IMR-90 (cell line): ENCODE measurements around the gene MRPL20. TPM values are rescaled to one million over a fixed set of nuclear protein-coding genes. Genes with fewer than 3 reads are reported as not detected.

Experiments used
- ATAC-seq: fragments of 200-7000 bp; cut with Tn5 transposase; 2 replicates; pipeline ENCODE4 v1.9.1; 2020; ENCODE audit warnings: low read depth, mild to moderate bottlenecking, moderate library complexity
- BruUV-seq: library from RNA; stranded (reverse); fragments of 400-500 nt; replicated peaks from 2 replicates; lab custom pipeline; 2021; lab: Mats Ljungman, UMichigan
- CTCF ChIA-PET: fragments of 300-600 bp; formaldehyde crosslinking; extraction: SDS; loops from one replicate; lab custom pipeline; 2021; ENCODE audit warnings: antibody characterized with exemption; lab: Yijun Ruan, JAX
- POLR2A ChIA-PET: fragments of 300-600 bp; sonication (Branson Sonifier 250); formaldehyde crosslinking; loops from one replicate; lab custom pipeline; 2022; ENCODE audit warnings: antibody characterized with exemption; ENCODE audit not compliant: unreplicated experiment; lab: Charles Lee
- DNase-seq: peaks from one replicate; pipeline ENCODE4 v3.0.0; 2013
- H2AFZ ChIP-seq: replicated peaks from 2 replicates; pipeline ENCODE3; 2013; ENCODE audit warnings: low read length, mild to moderate bottlenecking; ENCODE audit not compliant: poor library complexity
- H2AK5ac ChIP-seq: 2 replicates; pipeline ENCODE4 v1.6.1; 2013; ENCODE audit warnings: low read depth, low read length, inconsistent platforms
- H2AK9ac ChIP-seq: replicated peaks from 2 replicates; pipeline ENCODE3; 2013; ENCODE audit warnings: mild to moderate bottlenecking, low read depth, low read length, moderate library complexity; ENCODE audit not compliant: poor library complexity
- H2BK120ac ChIP-seq: 2 replicates; pipeline ENCODE4 v1.6.1; 2013; ENCODE audit warnings: low read depth, low read length, inconsistent platforms
- H2BK15ac ChIP-seq: 3 replicates; pipeline ENCODE4 v1.6.1; 2013; ENCODE audit warnings: low read depth, low read length, inconsistent platforms
- H2BK20ac ChIP-seq: 2 replicates; pipeline ENCODE4 v1.6.1; 2013; ENCODE audit warnings: low read depth, mild to moderate bottlenecking, inconsistent platforms, low read length, moderate library complexity
- H2BK5ac ChIP-seq: 2 replicates; pipeline ENCODE4 v1.6.1; 2013; ENCODE audit warnings: mild to moderate bottlenecking, low read depth, low read length, inconsistent platforms; ENCODE audit not compliant: poor library complexity, severe bottlenecking
- H3K14ac ChIP-seq: replicated peaks from 2 replicates; pipeline ENCODE4 v1.6.1; 2013; ENCODE audit warnings: low read depth, low read length, inconsistent platforms
- H3K18ac ChIP-seq: 2 replicates; pipeline ENCODE4 v1.6.1; 2013; ENCODE audit warnings: low read depth, low read length, control low read depth
- H3K23ac ChIP-seq: 2 replicates; pipeline ENCODE4 v1.6.1; 2013; ENCODE audit warnings: low read depth, low read length, inconsistent platforms
- H3K27ac ChIP-seq: 2 replicates; pipeline ENCODE4 v1.5.1; 2013; ENCODE audit warnings: mild to moderate bottlenecking, control low read depth, low read length; ENCODE audit not compliant: insufficient read depth
- H3K27me3 ChIP-seq: 2 replicates; pipeline ENCODE4 v1.6.1; 2013; ENCODE audit warnings: low read length; ENCODE audit not compliant: control insufficient read depth, insufficient read depth
- H3K36me3 ChIP-seq: 2 replicates; pipeline ENCODE4 v1.6.1; 2013; ENCODE audit warnings: low read length, mixed read lengths; ENCODE audit not compliant: control insufficient read depth, insufficient read depth
- H3K4ac ChIP-seq: 2 replicates; pipeline ENCODE4 v1.6.1; 2013; ENCODE audit warnings: low read depth, low read length, inconsistent platforms
- H3K4me1 ChIP-seq: 2 replicates; pipeline ENCODE4 v1.6.1; 2013; ENCODE audit warnings: low read length, mixed read lengths; ENCODE audit not compliant: control insufficient read depth, insufficient read depth
- H3K4me2 ChIP-seq: 2 replicates; pipeline ENCODE4 v1.6.1; 2013; ENCODE audit warnings: low read depth, mild to moderate bottlenecking, control low read depth, low read length, moderate library complexity
- H3K4me3 ChIP-seq: 2 replicates; pipeline ENCODE4 v1.5.1; 2013; ENCODE audit warnings: low read depth, mild to moderate bottlenecking, control low read depth, low read length, moderate library complexity; ENCODE audit not compliant: insufficient read depth
- H3K56ac ChIP-seq: 2 replicates; pipeline ENCODE4 v1.6.1; 2013; ENCODE audit warnings: low read length, inconsistent platforms; ENCODE audit not compliant: insufficient read depth; ENCODE audit errors: extremely low read depth
- H3K79me1 ChIP-seq, 2 experiments: 2 replicates each; pipeline ENCODE4 v1.6.1; 2013; ENCODE audit warnings: low read length in 2 of 2, inconsistent platforms in 1 of 2, low read depth in 1 of 2
- H3K9ac ChIP-seq: 2 replicates; pipeline ENCODE4 v1.6.1; 2013; ENCODE audit warnings: low read depth, low read length, control low read depth
- H3K9me1 ChIP-seq: 2 replicates; pipeline ENCODE4 v1.6.1; 2013; ENCODE audit warnings: low read length, inconsistent platforms; ENCODE audit not compliant: insufficient read depth
- H3K9me3 ChIP-seq: 2 replicates; pipeline ENCODE4 v1.6.1; 2013; ENCODE audit warnings: low read length; ENCODE audit not compliant: control insufficient read depth, insufficient read depth
- H4K20me1 ChIP-seq: 2 replicates; pipeline ENCODE4 v1.6.1; 2013; ENCODE audit warnings: low read length, inconsistent platforms; ENCODE audit not compliant: insufficient read depth
- H4K5ac ChIP-seq: 2 replicates; pipeline ENCODE4 v1.6.1; 2013; ENCODE audit warnings: mild to moderate bottlenecking, low read depth, low read length, control low read depth
- H4K8ac ChIP-seq, 2 experiments: 2 replicates each; pipeline ENCODE4 v1.6.1; 2013; ENCODE audit warnings: low read depth in 2 of 2, low read length in 2 of 2, control low read depth in 1 of 2, inconsistent platforms in 1 of 2
- H4K91ac ChIP-seq: 2 replicates; pipeline ENCODE4 v1.6.1; 2013; ENCODE audit warnings: low read depth, low read length, inconsistent platforms; ENCODE audit not compliant: insufficient read depth
- BHLHE40 ChIP-seq: fragments of 150-350 bp; IDR thresholded peaks from 2 replicates; pipeline ENCODE4 v1.6.1; 2016; ENCODE audit warnings: mild to moderate bottlenecking, low read depth, low read length
- CHD1 ChIP-seq: IDR thresholded peaks from 2 replicates; pipeline ENCODE4 v1.6.1; 2012; ENCODE audit warnings: low read depth, low read length, improper control_type of control experiment
- CTCF ChIP-seq: conservative IDR thresholded peaks from 2 replicates; pipeline ENCODE4 v1.5.1; 2012; ENCODE audit warnings: mild to moderate bottlenecking, low read depth, low read length, improper control_type of control experiment
- ELK1 ChIP-seq: fragments of 150-350 bp; IDR thresholded peaks from 2 replicates; pipeline ENCODE4 v1.6.1; 2016; ENCODE audit warnings: low read depth, mild to moderate bottlenecking, low read length, moderate library complexity, borderline replicate concordance
- FOS ChIP-seq: fragments of 150-350 bp; IDR thresholded peaks from 2 replicates; pipeline ENCODE4 v1.6.1; 2016; ENCODE audit warnings: low read depth, low read length
- MAFK ChIP-seq: IDR thresholded peaks from 2 replicates; pipeline ENCODE4 v1.6.1; 2012; ENCODE audit warnings: low read depth, low read length, improper control_type of control experiment
- MAZ ChIP-seq: IDR thresholded peaks from 2 replicates; pipeline ENCODE4 v1.6.1; 2012; ENCODE audit warnings: low read depth, mild to moderate bottlenecking, low read length, improper control_type of control experiment, moderate library complexity, borderline replicate concordance
- MXI1 ChIP-seq: IDR thresholded peaks from 2 replicates; pipeline ENCODE4 v1.6.1; 2012; ENCODE audit warnings: low read depth, mild to moderate bottlenecking, low read length, moderate library complexity, borderline replicate concordance
- NFE2L2 ChIP-seq: fragments of 150-350 bp; IDR thresholded peaks from 2 replicates; pipeline ENCODE4 v1.6.1; 2016; ENCODE audit warnings: low read depth, mild to moderate bottlenecking, low read length
- POLR2A ChIP-seq: IDR thresholded peaks from 2 replicates; pipeline ENCODE4 v1.6.1; 2012; ENCODE audit warnings: mild to moderate bottlenecking, low read depth, low read length
- RAD21 ChIP-seq: IDR thresholded peaks from 2 replicates; pipeline ENCODE4 v1.6.1; 2012; ENCODE audit warnings: low read length, improper control_type of control experiment
- RCOR1 ChIP-seq: IDR thresholded peaks from 2 replicates; pipeline ENCODE4 v1.6.1; 2012; ENCODE audit warnings: mild to moderate bottlenecking, low read length, improper control_type of control experiment; ENCODE audit not compliant: insufficient replicate concordance
- RFX5 ChIP-seq: IDR thresholded peaks from 2 replicates; pipeline ENCODE4 v1.8.0; 2012; ENCODE audit warnings: low read depth, mild to moderate bottlenecking, low read length, moderate library complexity
- SMC3 ChIP-seq: fragments of 150-350 bp; IDR thresholded peaks from 2 replicates; pipeline ENCODE4 v1.6.1; 2016; ENCODE audit warnings: low read depth, mild to moderate bottlenecking, antibody characterized with exemption, low read length, moderate library complexity
- WGBS, 2 experiments: methylation state at CpG; one replicate each; pipeline versions ENCODE4 v1.1.5 to v1.1.7; 2013; ENCODE audit warnings: missing lambda C conversion rate in 2 of 2; ENCODE audit not compliant: insufficient read length in 1 of 2; ENCODE audit errors: extremely low coverage in 2 of 2; 5-methylcytosine and 5-hydroxymethylcytosine counted together
- dilution Hi-C: fragments of 300-500 bp; cut with HindIII; formaldehyde crosslinking; loops from one replicate; pipeline ENCODE4 v1.14.3; 2018; ENCODE audit warnings: low sequenced_read_pairs; ENCODE audit not compliant: unreplicated experiment
- in situ Hi-C: fragments of 300-500 bp; cut with MboI; formaldehyde crosslinking; loops from 3 replicates; pipeline ENCODE4 v1.14.3; 2019; ENCODE audit warnings: low sequenced_read_pairs, inconsistent platforms, mixed read lengths
- intact Hi-C: fragments of 100-400 bp; cut with micrococcal nuclease; formaldehyde crosslinking; loops from 2 replicates; pipeline ENCODE4 v1.10.0; 2022
- polyA plus RNA-seq, 3 experiments: library from polyadenylated mRNA; depleted of rRNA; stranded (reverse); fragments of >200 nt; gene quantifications; 2 replicates each; pipeline ENCODE4 v1.2.3, GENCODE V29; 2012; ENCODE audit warnings: low replicate concordance in 1 of 3
- total RNA-seq: library from RNA; depleted of rRNA; stranded (reverse); fragments of >200 nt; gene quantifications from 2 replicates; pipeline ENCODE4 v1.2.3, GENCODE V29; 2012

MRPL20 gene
- total and polyA plus RNA-seq, 2 of the 4 experiments (the other 2 are of a cell fraction) = 141 to 157 TPM

GRCh38 chr1:1432274-1432950 is 25.3 kb upstream of the MRPL20 start (continued):
- TF ChIP-seq MAZ = no peak

- CTCF ChIA-PET = no interaction called here
- POLR2A ChIA-PET = no interaction called here
Measured at GRCh38 chr1:1431845-1432273, 24.8 kb upstream of the MRPL20 start.

More at GRCh38 chr1:1431845-1432273, 24.8 kb upstream of the MRPL20 start:
- dilution Hi-C loops (no loop called here), intact Hi-C loops (no loop called here), in situ Hi-C loops (no loop called here)
- ATAC-seq (no peak), DNase-seq (no peak)
- 20% methylated on average over 1 of the region's 5 CpGs; no CpG with 5 or more reads in 1 of the 2 experiments for WGBS, 2 experiments
- H4K5ac ChIP-seq = peak overlapping the region; percentile 73
- H3K9ac ChIP-seq = no peak overlapping the region
- peaks cover 25% of the 10 kb centered on the region for H3K4me1 ChIP-seq
- no peak overlapping the region for H2BK15ac ChIP-seq
- 0 out of 2 replicates have a peak, but pooled peaks cover 7% of the 10 kb centered on the region for H3K9me1 ChIP-seq
- no peak overlapping the region for H3K4me3 ChIP-seq
- H2AK9ac ChIP-seq = no peak overlapping the region
- H3K27me3 ChIP-seq = no peaks in the 10 kb centered on the region
- H3K36me3 ChIP-seq = no peaks in the 10 kb centered on the region
- H2BK5ac ChIP-seq = no peak overlapping the region
- no peak overlapping the region for H3K23ac ChIP-seq
- H3K18ac ChIP-seq = no peak overlapping the region
- no peak overlapping the region for H3K4me2 ChIP-seq
- BruUV-seq = no TSS peak
- no peaks in the 10 kb centered on the region for H4K20me1 ChIP-seq
- H3K56ac ChIP-seq = no peak overlapping the region
- H4K91ac ChIP-seq = no peak overlapping the region
- no peak overlapping the region for H2BK20ac ChIP-seq
- H3K27ac ChIP-seq = no peak overlapping the region
- H2AFZ ChIP-seq = peak overlapping the region; percentile 82
- H4K8ac ChIP-seq = peak overlapping the region; percentile 16 to 60; a peak in 1 of 4 replicates
- H2AK5ac ChIP-seq = 0 out of 2 replicates have a peak overlapping the region, but pooled peaks have one; percentile 60
- H3K9me3 ChIP-seq = no peaks in the 10 kb centered on the region
- 0 out of 4 replicates have a peak, but pooled peaks cover 0 to 3% of the 10 kb centered on the region in 2 experiments for H3K79me1 ChIP-seq
- H2BK120ac ChIP-seq = no peak overlapping the region
- no peak overlapping the region for H3K4ac ChIP-seq
- TF ChIP-seq MAZ = no peak
- no peak for TF ChIP-seq RAD21
- no peak for TF ChIP-seq BHLHE40
- no peak for TF ChIP-seq POLR2A
- no peak for TF ChIP-seq RCOR1
- no peak for TF ChIP-seq RFX5
- TF ChIP-seq FOS = no peak
- TF ChIP-seq CTCF = no peak
- no peak for TF ChIP-seq ELK1
- no peak for TF ChIP-seq CHD1
- TF ChIP-seq NFE2L2 = no peak
- TF ChIP-seq SMC3 = no peak
- no peak for TF ChIP-seq MXI1
- no peak for TF ChIP-seq MAFK
- no peak overlapping the region for H3K14ac ChIP-seq
